A673 (cell line): ENCODE measurements around the gene NRXN3.

Experiments
- EZH2 ChIP-seq: fragments of 200-600 bp; sonication (generic); IDR thresholded peaks from 2 replicates; pipeline ENCODE4 v1.6.1; 2017; ENCODE audit warnings: borderline replicate concordance, low read depth, mild to moderate bottlenecking, mixed read lengths, antibody characterized with exemption, low read length; ENCODE audit not compliant: poor library complexity, severe bottlenecking
- TF ChIP-seq, protein P1 (sequence below): fragments of 300-800, 200-600 bp; sonication (generic); conservative IDR thresholded peaks from 2 replicates; pipeline ENCODE4 v1.5.1; 2017; ENCODE audit warnings: low read depth, mild to moderate bottlenecking, antibody characterized with exemption, low read length, moderate library complexity, mixed read lengths

DNA sequence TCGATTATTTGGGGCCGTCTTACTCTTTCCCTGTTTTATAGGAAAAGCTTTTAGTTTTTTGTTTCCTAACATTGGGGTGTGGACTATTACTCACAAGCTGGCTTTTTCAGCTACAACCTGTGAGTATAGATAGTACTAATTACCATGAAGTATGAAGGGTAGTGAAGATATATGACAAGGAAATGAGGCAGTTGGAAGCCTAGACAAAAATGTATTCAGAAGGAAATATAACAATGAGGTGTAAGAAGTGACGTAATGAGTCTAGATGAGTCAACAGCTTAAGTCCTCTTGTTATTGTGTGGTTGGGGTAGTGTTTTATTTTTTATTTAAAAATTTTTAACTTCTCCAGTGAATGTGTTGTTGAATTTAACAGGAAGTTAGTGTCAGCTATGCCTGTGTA, 804.5 kb downstream of the NRXN3 start:
- TF ChIP-seq, protein P1, sequence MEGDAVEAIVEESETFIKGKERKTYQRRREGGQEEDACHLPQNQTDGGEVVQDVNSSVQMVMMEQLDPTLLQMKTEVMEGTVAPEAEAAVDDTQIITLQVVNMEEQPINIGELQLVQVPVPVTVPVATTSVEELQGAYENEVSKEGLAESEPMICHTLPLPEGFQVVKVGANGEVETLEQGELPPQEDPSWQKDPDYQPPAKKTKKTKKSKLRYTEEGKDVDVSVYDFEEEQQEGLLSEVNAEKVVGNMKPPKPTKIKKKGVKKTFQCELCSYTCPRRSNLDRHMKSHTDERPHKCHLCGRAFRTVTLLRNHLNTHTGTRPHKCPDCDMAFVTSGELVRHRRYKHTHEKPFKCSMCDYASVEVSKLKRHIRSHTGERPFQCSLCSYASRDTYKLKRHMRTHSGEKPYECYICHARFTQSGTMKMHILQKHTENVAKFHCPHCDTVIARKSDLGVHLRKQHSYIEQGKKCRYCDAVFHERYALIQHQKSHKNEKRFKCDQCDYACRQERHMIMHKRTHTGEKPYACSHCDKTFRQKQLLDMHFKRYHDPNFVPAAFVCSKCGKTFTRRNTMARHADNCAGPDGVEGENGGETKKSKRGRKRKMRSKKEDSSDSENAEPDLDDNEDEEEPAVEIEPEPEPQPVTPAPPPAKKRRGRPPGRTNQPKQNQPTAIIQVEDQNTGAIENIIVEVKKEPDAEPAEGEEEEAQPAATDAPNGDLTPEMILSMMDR, result no peak
- no peak for TF ChIP-seq EZH2
